Activated naive CD8-positive, alpha-beta T cell treated with anti-CD3 and anti-CD28 coated beads, Interleukin-2, amount 10 ng/mL, durations not matched to agents 7 days and 5 days (primary cell): ENCODE measurements around the gene PMEL. TPM values are rescaled to one million over a fixed set of nuclear protein-coding genes. Genes with fewer than 3 reads are reported as not detected.

Source experiments
- ATAC-seq: fragments of 150-1000 bp; cut with Tn5 transposase; one replicate; pipeline ENCODE4 v1.10.0; 2021; ENCODE audit warnings: low read depth, moderate library complexity
- POLR2A ChIA-PET: fragments of 350-600 bp; sonication (Branson Sonifier 250); formaldehyde crosslinking; loops from one replicate; lab custom pipeline; 2021; ENCODE audit warnings: antibody characterized with exemption; lab: Charles Lee
- DNase-seq: peaks from one replicate; pipeline ENCODE4 v3.0.0; 2021
- H3K27ac Mint-ChIP-seq: one replicate; pipeline ENCODE4 v1.8.0; 2022; ENCODE audit warnings: mild to moderate bottlenecking, mixed read lengths
- H3K27me3 Mint-ChIP-seq: one replicate; pipeline ENCODE4 v1.8.0; 2022; ENCODE audit warnings: mild to moderate bottlenecking, moderate library complexity, mixed read lengths
- H3K36me3 Mint-ChIP-seq: one replicate; pipeline ENCODE4 v1.8.0; 2021; ENCODE audit warnings: mild to moderate bottlenecking, mixed read lengths
- H3K4me1 Mint-ChIP-seq: one replicate; pipeline ENCODE4 v1.8.0; 2021; ENCODE audit warnings: mixed read lengths
- H3K4me3 Mint-ChIP-seq: one replicate; pipeline ENCODE4 v1.8.0; 2022; ENCODE audit warnings: mild to moderate bottlenecking, moderate library complexity, mixed read lengths
- H3K9me3 Mint-ChIP-seq: one replicate; pipeline ENCODE4 v1.8.0; 2021; ENCODE audit warnings: mixed read lengths
- total RNA-seq, 2 experiments: library from RNA; stranded (reverse); gene quantifications; one replicate each; pipeline ENCODE4 v1.2.3, GENCODE V29; 2021

PMEL gene
- total RNA-seq, 2 experiments from 2014 or later = 0.42 TPM; not detected in 1

- Mint-ChIP-seq H3K27me3 (no peaks in the 10 kb centered on the region), H3K27ac (no peak overlapping the region), H3K9me3 (no peaks in the 10 kb centered on the region), H3K4me3 (no peak overlapping the region), H3K4me1 (peaks cover 13% of the 10 kb centered on the region), H3K36me3 (peaks cover 6% of the 10 kb centered on the region)
- ATAC-seq (no peak), DNase-seq (no peak)
- POLR2A ChIA-PET = no interaction called here
Measured at GRCh38 chr12:55978393-55978792, 12.6 kb upstream of the PMEL start.

GRCh38 chr12:55974308-55974730 is 8.5 kb upstream of the PMEL start:
- DNase-seq = no peak
- peak; percentile 11 for ATAC-seq
- Mint-ChIP-seq H3K36me3 (peaks cover 7% of the 10 kb centered on the region), H3K4me3 (no peak overlapping the region), H3K27me3 (no peaks in the 10 kb centered on the region), H3K27ac (no peak overlapping the region), H3K9me3 (no peaks in the 10 kb centered on the region), H3K4me1 (peaks cover 19% of the 10 kb centered on the region)
- POLR2A ChIA-PET = interaction anchor here (0.5 to 3.1 kb wide), 40 partner anchors 9 to 1476 kb away, joined by 3 to 43 read pairs (median 4); partner anchors contain the start of genes CD63, DGKA, DNAJC14 and ESYT1

GRCh38 chr12:55973599-55974307 is 7.9 kb upstream of the PMEL start, which contains the start of gene RAB5B:
Gene RAB5B (plus strand): TSS chr12:55974078. CDS start chr12:55986961, 12,883 bp downstream.
- POLR2A ChIA-PET = interaction anchor here (0.5 to 3.1 kb wide), 39 partner anchors 10 to 1476 kb away, joined by 3 to 43 read pairs (median 4); partner anchors contain the start of genes CD63, DGKA, DNAJC14 and ESYT1
- ATAC-seq (peak; percentile 95), DNase-seq (peak; percentile 90)
- Mint-ChIP-seq H3K27ac (no peak within 1 kb of the TSS), H3K9me3 (no peaks in the 10 kb centered on the region), H3K27me3 (no peaks in the 10 kb centered on the region), H3K4me3 (no peak within 1 kb of the TSS), H3K4me1 (peaks cover 17% of the 10 kb centered on the region), H3K36me3 (peaks cover 7% of the 10 kb centered on the region)

- POLR2A ChIA-PET = interaction anchor here (0.5 to 3.1 kb wide), 26 partner anchors 11 to 243 kb away, joined by 3 to 43 read pairs (median 8); partner anchors contain the start of genes CD63, DGKA, DNAJC14 and ESYT1
- ATAC-seq = no peak
- Mint-ChIP-seq H3K9me3 (no peaks in the 10 kb centered on the region), H3K4me3 (no peak overlapping the region), H3K36me3 (peaks cover 5% of the 10 kb centered on the region), H3K4me1 (peaks cover 20% of the 10 kb centered on the region), H3K27ac (no peak overlapping the region), H3K27me3 (no peaks in the 10 kb centered on the region)
- no peak for DNase-seq
Measured at GRCh38 chr12:55972911-55973598, 7.2 kb upstream of the PMEL start.

- Mint-ChIP-seq H3K4me1 (peaks cover 26% of the 10 kb centered on the region), H3K27ac (peak overlapping the region; percentile 4), H3K4me3 (no peak overlapping the region), H3K36me3 (peaks cover 10% of the 10 kb centered on the region), H3K9me3 (no peaks in the 10 kb centered on the region), H3K27me3 (no peaks in the 10 kb centered on the region)
- ATAC-seq = no peak
- DNase-seq = no peak
- POLR2A ChIA-PET = interaction anchor here (2.9 kb wide), 1 partner anchor 24 kb away, joined by 16 read pairs; the partner anchor contains the start of gene SUOX
Measured at GRCh38 chr12:55972456-55972855, 6.6 kb upstream of the PMEL start.

GRCh38 chr12:55972042-55972441 is 6.2 kb upstream of the PMEL start:
- ATAC-seq (no peak), DNase-seq (no peak)
- H3K36me3 Mint-ChIP-seq = peaks cover 10% of the 10 kb centered on the region
- no peaks in the 10 kb centered on the region for H3K27me3 Mint-ChIP-seq
- POLR2A ChIA-PET = interaction anchor here (2.9 kb wide), 1 partner anchor 25 kb away, joined by 16 read pairs; the partner anchor contains the start of gene SUOX
- H3K9me3 Mint-ChIP-seq = no peaks in the 10 kb centered on the region
- H3K4me3 Mint-ChIP-seq = no peak overlapping the region
- H3K4me1 Mint-ChIP-seq = peaks cover 27% of the 10 kb centered on the region
- peak overlapping the region; percentile 4 for H3K27ac Mint-ChIP-seq

- H3K27ac Mint-ChIP-seq = no peak overlapping the region
- H3K4me1 Mint-ChIP-seq = peaks cover 28% of the 10 kb centered on the region
- H3K36me3 Mint-ChIP-seq = peaks cover 10% of the 10 kb centered on the region
- ATAC-seq (no peak), DNase-seq (no peak)
- no peaks in the 10 kb centered on the region for H3K9me3 Mint-ChIP-seq
- no peak overlapping the region for H3K4me3 Mint-ChIP-seq
- POLR2A ChIA-PET = interaction anchor here (0.6 kb wide), 1 partner anchor 239 kb away, joined by 5 read pairs; no protein-coding TSS in a partner anchor
- no peaks in the 10 kb centered on the region for H3K27me3 Mint-ChIP-seq
Measured at GRCh38 chr12:55970775-55971174, 4.9 kb upstream of the PMEL start.

- no peaks in the 10 kb centered on the region for H3K9me3 Mint-ChIP-seq
- no peaks in the 10 kb centered on the region for H3K27me3 Mint-ChIP-seq
- ATAC-seq = no peak
- POLR2A ChIA-PET = interaction anchor here (1.1 to 2.8 kb wide), 3 partner anchors 13 to 139 kb away, joined by 3 to 21 read pairs (median 7); no protein-coding TSS in a partner anchor
- DNase-seq = no peak
- H3K36me3 Mint-ChIP-seq = peaks cover 10% of the 10 kb centered on the region
- peaks cover 30% of the 10 kb centered on the region for H3K4me1 Mint-ChIP-seq
- H3K4me3 Mint-ChIP-seq = no peak overlapping the region
- H3K27ac Mint-ChIP-seq = no peak overlapping the region
Measured at GRCh38 chr12:55969356-55969755, 3.5 kb upstream of the PMEL start.

GRCh38 chr12:55966408-55967281 is 803 bp upstream of the PMEL start, which contains the start of gene CDK2:
Gene CDK2 (plus strand): TSS chr12:55966830. CDS start chr12:55967009, 179 bp downstream.
- H3K27ac Mint-ChIP-seq = peak within 1 kb of the TSS; percentile 93
- no peaks in the 10 kb centered on the region for H3K27me3 Mint-ChIP-seq
- peaks cover 28% of the 10 kb centered on the region for H3K4me1 Mint-ChIP-seq
- peak within 1 kb of the TSS; percentile 99 for H3K4me3 Mint-ChIP-seq
- POLR2A ChIA-PET = interaction anchor here (1.0 to 2.8 kb wide), 3 partner anchors 10 to 17 kb away, joined by 3 to 21 read pairs (median 4); no protein-coding TSS in a partner anchor
- no peaks in the 10 kb centered on the region for H3K9me3 Mint-ChIP-seq
- H3K36me3 Mint-ChIP-seq = peaks cover 10% of the 10 kb centered on the region
- DNase-seq (peak; percentile 95), ATAC-seq (peak; percentile 94)

GRCh38 chr12:55965240-55965639 is 602 bp downstream of the PMEL start:
- Mint-ChIP-seq H3K27me3 (no peaks in the 10 kb centered on the region), H3K9me3 (no peaks in the 10 kb centered on the region), H3K4me1 (peaks cover 24% of the 10 kb centered on the region), H3K36me3 (peaks cover 7% of the 10 kb centered on the region), H3K4me3 (no peak overlapping the region), H3K27ac (no peak overlapping the region)
- POLR2A ChIA-PET = interaction anchor here (1.0 kb wide), 1 partner anchor 8 kb away, joined by 3 read pairs; no protein-coding TSS in a partner anchor
- ATAC-seq = no peak
- DNase-seq = no peak

- Mint-ChIP-seq H3K4me3 (no peak overlapping the region), H3K27ac (peak overlapping the region; percentile 60), H3K27me3 (no peaks in the 10 kb centered on the region), H3K4me1 (peaks cover 22% of the 10 kb centered on the region), H3K9me3 (no peaks in the 10 kb centered on the region), H3K36me3 (peaks cover 7% of the 10 kb centered on the region)
- ATAC-seq (no peak), DNase-seq (no peak)
- POLR2A ChIA-PET = interaction anchor here (1.1 kb wide), 1 partner anchor 10 kb away, joined by 4 read pairs; the partner anchor contains the start of gene RAB5B
Measured at GRCh38 chr12:55963760-55964159, 2.1 kb downstream of the PMEL start.
